ENCODE measurements around the gene ARHGEF11.

ARHGEF11 gene

DNA sequence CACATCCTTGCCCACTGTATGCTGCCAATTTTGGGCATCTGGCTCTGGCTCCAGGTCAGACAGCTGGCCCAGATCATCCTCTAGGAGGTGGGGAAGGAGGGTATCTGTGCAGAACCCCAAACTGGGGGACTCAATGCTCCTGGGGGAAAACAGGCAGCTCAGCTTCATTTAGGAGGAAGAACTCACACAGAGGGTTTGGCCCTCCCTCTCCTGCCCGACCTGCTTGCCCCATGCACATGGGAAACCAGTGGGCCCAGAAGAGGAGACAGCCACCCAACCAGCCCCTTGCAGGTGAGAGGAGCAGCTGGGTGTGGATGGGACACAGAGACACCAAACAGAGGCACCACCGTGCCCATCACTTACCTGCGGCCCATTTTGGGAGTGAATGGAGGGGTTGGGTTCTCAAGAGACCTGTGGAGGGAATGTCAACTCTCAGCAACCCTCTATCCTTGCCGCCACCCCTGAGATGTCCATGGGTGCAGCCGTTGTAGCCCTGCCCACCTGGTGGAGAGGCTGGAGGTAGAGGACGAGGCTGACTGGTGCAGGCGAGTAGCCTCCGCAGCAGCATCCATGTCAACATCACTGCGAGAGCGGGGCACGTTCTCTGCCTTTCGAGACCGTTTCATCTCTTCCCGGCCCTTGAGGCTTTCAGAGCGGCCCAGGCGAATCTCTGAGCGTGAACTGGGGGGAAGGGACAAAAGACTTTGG, 97.6 kb downstream of the ARHGEF11 start:
- no peak for FAIRE-seq

DNA sequence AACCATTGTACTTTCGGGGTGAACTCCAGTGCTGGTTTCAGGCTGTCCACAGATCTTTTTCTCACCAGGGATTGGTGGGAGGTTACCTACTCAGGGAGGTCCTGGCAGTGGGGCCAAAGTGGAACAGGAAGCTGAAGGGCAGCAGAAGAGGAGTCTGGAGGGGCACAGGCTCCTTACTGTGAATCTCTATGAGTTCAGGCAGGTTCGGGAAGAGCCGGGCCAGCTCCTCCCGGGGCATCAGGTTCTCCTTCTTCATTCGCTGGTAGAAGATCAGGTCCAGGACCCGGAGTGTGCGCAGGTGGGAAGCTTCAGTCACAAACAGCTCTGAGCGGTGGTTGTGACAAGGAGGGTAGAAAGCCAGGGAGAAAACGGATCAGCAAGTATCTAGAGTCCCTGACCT, 98.4 kb downstream of the ARHGEF11 start:
- no peak for FAIRE-seq

GRCh38 chr1:156945881-156946661, 99.5 kb downstream of the ARHGEF11 start:
- no peak for FAIRE-seq

DNA sequence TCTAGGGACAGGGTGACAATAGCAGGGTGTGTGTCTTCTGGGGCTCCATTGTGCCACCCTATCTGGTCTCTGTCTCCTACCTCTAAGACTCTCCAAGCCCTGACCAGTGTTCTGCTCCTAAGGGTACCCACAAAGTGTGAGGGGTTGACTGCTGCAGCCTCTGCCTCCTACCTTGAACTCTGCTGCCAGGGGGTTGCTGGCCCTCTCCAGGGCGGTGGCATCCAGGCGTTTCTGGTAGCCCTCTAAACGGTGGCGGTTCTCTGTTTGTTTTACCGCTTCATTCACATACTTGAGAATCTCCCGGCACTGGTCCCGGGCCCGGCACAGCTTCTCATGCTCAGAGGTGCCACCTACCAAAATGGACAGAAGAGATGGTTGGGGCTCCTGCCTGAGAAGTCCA, 100.7 kb downstream of the ARHGEF11 start:
- FAIRE-seq: no peak

DNA sequence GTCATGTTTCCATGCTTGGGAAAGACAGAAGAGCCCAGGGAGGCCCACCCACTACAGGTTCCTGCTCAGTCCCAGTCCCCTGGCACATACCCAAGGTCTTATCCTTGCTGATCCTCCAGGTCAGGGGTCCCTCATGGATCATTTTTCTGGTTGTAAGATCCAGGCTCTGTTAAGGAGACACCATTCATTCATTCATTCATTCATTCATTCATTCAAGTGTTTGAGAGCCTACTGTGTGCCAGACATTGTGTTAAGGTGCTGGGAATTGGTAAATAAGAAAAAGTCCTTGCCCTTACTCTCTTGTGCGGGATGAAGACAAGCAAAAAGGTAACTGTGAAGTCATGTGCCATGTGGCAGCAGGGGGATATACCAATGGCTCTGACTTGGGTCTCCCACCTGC, 101.3 kb downstream of the ARHGEF11 start:
- FAIRE-seq: no peak

DNA sequence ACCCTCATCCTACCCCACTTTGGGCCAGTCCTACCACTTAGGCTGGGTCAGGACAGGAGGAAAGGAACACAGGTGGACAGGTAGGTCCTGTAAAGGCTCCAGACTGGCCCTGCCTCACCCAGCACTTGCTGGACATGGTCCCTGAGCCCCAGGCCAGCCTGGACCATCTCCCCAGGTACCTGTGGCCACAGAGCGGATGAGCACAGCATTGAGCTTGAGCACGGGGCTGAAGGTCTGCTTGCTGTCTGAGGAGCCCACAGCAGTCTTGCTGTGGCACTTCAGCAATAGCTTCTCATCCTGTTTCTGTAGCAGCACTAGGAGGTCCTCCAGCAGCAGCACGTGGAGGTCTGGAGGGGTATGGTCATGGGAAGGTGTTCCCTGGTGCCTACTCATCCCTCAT, 101.8 kb downstream of the ARHGEF11 start:
- FAIRE-seq: no peak

GRCh38 chr1:156942576-156942975, 103.0 kb downstream of the ARHGEF11 start:
- no peak for FAIRE-seq

DNA sequence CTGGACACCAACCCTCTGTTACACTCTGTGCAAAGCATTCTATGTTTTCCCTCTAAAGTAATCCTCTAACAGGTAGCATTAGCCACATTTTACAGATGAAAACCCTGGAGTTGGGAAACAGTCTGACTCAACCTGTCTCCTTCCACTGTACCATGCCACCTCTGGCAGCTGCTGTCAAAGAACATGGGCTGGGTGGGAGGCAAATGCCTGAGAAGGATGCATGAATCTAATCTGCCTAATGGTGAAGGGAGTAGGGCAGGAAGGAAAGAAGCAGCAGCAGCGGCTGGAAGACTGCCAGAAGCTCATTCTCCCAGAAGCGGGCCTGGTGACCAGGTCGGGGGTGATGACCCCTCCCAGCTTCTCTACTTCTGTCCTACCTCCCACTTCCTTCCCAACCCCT, 103.4 kb downstream of the ARHGEF11 start:
- FAIRE-seq: no peak

GRCh38 chr1:156941675-156942074, 103.9 kb downstream of the ARHGEF11 start:
- no peak for FAIRE-seq

GRCh38 chr1:156939786-156940334, 105.7 kb downstream of the ARHGEF11 start:
- no peak for FAIRE-seq

GRCh38 chr1:156938813-156939212, 106.7 kb downstream of the ARHGEF11 start:
- no peak for FAIRE-seq

- no peak for FAIRE-seq
Measured at GRCh38 chr1:156937883-156938282, 107.7 kb downstream of the ARHGEF11 start.

- FAIRE-seq: no peak
Measured at GRCh38 chr1:156936721-156937220, 108.8 kb downstream of the ARHGEF11 start.

DNA sequence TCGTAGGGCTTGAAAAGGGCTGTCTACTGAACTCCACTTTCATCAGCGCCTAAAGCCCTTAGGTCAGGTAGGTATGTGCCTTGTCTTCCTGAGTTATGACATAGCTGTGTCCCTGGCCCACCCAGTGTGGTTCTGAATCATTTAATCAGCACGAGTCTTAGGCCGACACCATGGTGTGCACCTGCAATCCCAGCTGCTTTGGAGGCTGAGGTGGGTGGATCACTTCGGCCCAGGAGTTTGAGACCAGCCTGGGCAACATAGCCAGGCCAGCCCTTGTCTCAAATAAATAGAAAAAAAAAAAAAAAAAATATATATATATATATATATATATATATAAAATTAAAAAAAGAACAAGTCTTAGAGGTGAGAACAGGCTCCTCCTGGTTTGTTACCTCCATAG, 109.4 kb downstream of the ARHGEF11 start:
- no peak for FAIRE-seq

DNA sequence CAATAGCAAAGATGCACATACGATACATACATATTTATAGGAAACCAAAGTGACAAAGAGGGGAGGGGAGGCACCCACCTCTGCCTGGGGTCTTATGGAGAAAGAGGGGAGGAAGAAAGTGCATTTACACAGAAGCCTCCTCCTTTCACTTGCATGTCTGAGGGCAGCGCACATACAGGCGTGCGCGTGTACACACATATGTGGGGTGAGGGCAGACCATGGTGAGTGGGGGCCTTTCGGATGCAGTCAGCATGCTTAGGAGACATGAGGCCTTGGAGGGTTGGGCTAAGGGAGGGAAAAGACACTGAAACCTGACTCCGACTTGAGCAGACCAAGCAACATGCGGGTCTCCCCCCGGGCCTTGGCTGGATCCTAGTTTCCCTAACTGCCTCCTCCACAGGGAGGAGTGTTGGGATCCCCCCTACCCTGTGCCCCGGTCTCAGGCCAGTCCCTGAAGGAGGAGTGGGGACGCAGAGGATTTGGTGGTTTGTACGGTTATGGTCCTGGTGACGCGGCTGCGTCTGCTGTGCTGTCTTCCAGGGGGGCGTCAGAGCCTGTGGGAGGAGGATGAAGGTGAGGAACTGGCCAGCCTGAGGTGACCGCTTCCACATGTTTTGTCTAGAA, 109.9 kb downstream of the ARHGEF11 start:
- no peak for FAIRE-seq

DNA sequence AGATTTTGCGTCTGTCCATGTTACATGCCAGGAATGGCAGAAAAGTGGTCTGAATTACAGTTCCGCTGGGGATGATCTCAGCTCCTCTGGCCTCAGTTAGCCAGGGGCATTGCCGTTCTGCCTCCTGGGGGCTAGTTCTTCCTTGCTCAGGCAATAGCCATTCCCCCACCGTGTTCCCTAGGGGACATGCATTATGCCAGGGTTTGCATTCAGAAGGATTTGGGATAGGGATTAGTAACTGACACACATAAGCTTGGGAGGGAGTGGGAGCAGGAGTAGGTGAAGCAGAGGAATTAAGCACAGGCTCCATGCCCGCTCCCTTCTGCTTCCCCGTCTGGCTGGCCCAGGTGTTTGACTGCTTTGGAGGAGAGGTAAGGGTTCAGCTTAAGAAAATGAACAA, 112.4 kb downstream of the ARHGEF11 start:
- no peak for FAIRE-seq

DNA sequence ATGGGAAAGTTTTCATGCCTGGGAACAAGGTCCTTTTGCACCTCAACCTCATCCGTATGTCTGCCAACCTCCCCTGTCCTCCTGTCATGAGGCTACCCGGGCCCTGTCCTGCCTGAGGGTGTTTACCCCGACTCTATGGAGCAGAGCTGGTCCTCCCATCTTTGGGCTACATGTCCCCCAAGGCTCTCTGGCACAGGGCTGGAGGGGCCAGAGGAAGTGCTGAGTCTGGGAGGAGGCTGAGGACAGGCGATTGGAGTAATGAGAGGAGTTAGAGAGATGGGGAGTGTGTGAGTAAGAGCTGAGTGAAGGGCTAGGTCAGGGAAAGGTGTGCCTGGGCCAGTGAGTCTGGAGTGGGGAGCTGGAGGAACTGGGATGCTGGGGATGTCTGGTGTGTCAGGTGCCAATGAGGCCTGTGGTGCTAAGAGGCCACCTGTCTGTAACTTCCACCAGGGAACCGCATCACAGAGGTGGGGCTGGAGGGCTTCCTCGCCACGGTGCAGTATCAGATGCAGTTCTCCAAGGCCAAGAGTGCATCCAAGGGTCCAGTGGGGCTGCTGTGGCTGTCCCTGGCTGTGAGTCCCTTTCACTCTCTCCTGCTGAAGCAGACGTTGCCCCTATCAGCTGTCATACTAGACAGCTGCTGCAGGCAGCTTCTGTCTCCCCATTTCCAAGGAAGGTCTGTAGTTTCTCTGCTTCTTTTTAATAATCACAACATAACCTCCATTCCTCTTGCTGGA, 113.4 kb downstream of the ARHGEF11 start:
- no peak for FAIRE-seq

- no peak for FAIRE-seq
Measured at GRCh38 chr1:156931211-156931952, 114.2 kb downstream of the ARHGEF11 start.

- FAIRE-seq: no peak
Measured at GRCh38 chr1:156930483-156930882, 115.1 kb downstream of the ARHGEF11 start.

DNA sequence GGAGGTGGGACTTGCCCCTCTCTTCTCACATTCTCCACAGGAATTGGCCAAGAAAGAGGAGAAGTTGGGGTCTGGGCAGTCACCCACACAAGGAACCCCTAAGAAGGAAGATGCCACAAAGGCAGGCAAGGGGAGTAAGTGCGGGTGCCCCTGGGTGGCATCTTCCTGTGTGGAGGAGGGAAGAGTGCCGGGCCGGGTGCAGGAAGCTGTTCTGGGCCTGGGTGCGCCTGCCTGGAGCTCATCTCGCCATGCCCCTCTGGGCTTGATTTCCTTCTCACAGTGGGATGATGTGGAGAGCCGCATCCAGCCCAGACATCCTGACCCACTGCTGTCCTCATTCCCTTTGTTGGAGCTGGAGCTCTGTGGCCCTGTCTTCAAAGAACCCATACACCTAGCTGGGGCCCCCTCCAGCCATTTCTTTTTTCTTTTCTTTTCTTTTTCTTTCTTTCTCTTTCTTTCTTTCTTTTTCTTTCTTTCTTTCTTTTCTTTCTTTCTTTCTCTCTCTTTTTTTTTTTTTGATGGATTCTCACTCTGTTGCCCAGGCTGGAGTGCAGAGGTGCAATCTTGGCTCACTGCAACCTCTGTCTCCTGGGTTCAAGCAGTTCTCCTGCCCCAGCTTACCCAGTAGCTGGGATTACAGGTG, 115.8 kb downstream of the ARHGEF11 start:
- FAIRE-seq: no peak

- FAIRE-seq: no peak
Measured at GRCh38 chr1:156928043-156928602, 117.4 kb downstream of the ARHGEF11 start.

Data from islet of Langerhans (tissue), 1 donor.